Activated CD4-positive, CD25-positive, alpha-beta regulatory T cell treated with anti-CD3 and anti-CD28 coated beads, Interleukin-2, amount 50 U/mL, for 72 hours (primary cell): ENCODE data around the gene MGST3.
"Not testable (repeated sequence)": the region's sequence is repeated elsewhere in the genome, so short reads cannot be mapped to it uniquely, and the experiment has no call there.

ENCODE experiments used
- DNase-seq: peaks from one replicate; pipeline ENCODE4 v3.0.0; 2021

MGST3 gene

GRCh38 chr1:165629848-165630628 lies 996 bp upstream of the MGST3 start:
- no peak for DNase-seq

DNA sequence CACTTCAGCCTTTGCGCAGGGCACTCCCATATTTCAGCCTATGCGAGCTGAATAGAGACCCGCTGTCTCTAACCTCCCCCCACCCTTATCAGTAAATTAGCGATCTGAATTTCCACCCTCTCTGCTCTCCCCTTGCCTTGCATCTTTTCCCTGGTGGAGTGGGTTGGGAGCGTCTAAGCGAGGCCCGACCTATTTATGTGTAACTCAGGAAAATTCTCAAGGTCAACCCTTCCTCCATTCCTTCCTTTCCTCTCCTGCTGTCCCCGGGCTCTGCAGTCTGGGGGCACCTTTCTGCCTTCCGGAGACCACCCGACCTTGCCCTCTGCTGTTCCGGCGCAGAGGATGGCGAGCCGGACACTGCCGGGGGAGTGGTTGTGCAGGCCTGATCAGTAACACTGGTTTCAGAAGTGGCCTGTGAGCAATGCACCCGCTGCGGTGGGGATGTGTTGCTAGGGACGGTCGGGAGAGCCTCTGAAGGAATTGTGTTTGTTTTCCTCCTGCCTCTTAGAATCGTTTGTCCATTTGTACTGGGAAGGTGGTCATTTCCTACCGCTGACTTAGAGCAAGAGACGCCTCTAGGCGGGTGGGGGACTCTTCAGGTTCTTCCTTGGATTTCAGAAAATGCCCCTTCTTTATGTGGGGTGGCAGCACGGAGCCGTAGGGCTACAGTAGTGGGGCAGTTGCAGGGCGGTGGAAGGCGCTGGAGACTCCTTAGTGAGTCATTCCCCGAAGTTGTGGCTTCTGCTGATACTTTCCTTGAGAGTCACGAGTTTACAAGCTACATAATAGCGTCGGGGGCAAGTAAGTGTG lies 513 bp downstream of the MGST3 start:
- DNase-seq: peak; percentile 45

DNA sequence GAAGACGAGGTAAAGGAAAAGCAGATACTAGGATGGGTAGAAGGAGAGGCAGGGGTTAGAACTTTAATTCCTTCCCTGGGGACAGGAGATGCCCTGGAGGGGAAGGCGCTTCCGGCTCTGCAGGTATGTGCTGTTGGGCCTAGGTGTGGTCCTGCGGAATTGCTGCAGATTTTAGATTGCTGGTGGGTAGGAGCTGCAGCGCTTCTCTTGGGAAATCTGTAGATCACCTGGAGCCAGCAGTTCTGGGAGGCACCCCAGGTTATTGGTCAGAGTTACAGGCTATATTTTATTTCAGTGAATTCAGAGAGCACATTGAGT lies 1.1 kb downstream of the MGST3 start:
- no peak for DNase-seq

- DNase-seq: no peak
These were observed 1.5 kb downstream of the MGST3 start for GRCh38 chr1:165632491-165632890.

DNA sequence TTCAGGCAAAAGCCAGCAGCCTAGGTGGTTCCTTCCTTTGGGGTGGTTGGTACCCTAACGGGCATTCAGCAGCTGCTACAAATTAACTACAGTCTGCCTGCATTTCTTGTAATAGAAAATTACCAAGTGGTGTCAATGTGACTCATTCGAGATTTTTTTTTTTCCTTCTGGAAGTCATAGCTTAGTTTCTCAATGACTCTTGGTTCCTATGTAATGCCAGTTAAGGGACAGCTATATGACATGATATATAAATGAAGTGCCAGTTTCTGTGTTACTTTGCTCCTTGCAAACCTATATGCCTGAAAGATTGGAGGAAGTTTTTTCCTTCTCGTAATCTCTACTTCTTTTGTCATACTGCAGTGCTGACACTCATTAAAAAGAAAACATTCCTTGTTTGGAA lies 2.6 kb downstream of the MGST3 start:
- no peak for DNase-seq

- no peak for DNase-seq
These were observed 3.3 kb downstream of the MGST3 start for GRCh38 chr1:165634154-165634921.

- DNase-seq: no peak
These were observed 4.3 kb downstream of the MGST3 start for GRCh38 chr1:165635329-165635728.

GRCh38 chr1:165635823-165636222 lies 4.8 kb downstream of the MGST3 start:
- no peak for DNase-seq

- no peak for DNase-seq
These were observed 6.4 kb downstream of the MGST3 start for GRCh38 chr1:165637427-165637826.

- not testable (repeated sequence) for DNase-seq
These were observed 7.2 kb downstream of the MGST3 start for GRCh38 chr1:165638211-165638610.

DNA sequence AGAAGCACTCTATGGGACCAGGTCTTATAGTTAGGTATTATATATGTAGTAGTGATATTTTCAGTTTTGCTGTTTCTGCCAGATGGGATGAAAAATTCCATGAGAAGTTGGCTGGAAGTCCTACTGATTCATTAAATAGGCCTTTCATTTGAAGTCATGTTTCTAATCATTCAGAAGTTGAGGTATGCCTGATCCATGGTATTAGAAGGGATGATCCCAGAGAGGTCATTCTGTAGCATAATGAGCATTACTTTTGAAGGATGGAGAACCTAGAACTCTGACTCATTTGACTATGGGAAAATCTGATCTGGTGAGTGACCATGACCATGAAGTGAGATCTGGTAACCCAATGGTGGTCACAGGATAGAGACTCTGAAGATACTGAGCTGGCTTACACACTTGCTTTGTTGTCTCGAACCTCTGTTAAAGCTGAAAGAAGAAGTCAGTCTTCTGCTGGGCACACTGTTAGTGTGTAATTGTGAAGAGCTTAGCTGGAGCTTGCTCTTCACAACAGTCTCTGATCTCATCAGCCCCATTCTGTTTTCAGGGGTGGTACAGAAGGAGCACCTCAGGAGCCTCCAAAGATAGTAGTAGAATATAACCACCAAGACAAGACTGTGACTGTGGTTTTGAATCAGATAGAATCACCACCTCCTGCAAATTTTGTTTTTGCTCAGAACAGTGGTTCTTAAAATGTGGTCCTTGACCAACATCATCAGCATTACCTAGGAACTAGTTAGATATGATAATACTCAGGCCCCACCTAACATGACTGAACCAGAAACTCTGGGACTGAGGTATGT lies 9.0 kb downstream of the MGST3 start:
- no peak for DNase-seq

DNA sequence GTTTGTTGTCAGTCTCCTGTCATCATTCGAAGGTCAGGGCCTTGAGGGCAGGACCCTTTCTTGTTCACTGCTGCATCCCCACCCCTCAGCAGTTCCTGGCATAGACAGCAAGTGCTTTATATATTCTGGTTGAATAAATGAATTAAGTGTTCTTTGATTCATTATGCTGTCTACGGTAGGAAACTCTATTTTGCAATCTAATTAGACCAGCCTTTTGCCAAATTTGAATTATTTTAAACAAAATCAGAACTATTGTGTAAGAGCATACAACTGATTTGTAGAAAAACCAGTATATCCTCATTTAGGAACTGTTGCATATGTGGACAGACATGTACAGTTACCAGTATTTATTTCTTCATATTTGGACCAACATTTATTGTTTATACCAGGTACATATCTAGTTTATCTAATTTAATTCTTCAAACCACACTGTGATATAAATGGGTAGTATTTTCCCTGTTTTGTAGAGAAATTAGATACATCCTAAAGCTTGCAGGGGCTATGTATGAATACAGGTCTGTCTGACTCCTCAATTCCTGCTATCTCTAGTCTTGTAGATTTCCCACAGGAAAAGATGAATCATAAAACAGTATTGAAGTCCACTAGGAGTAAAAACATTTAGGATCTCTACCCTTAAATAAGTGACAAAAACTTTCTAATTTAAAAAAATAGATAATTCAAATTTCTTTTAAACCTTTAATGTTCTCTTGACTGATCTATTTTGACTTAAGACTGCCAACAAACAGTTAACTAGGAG lies 10.4 kb downstream of the MGST3 start:
- no peak for DNase-seq

GRCh38 chr1:165644064-165644735 lies 13.2 kb downstream of the MGST3 start:
- no peak for DNase-seq

GRCh38 chr1:165645654-165646366 lies 14.8 kb downstream of the MGST3 start:
- DNase-seq: no peak

DNA sequence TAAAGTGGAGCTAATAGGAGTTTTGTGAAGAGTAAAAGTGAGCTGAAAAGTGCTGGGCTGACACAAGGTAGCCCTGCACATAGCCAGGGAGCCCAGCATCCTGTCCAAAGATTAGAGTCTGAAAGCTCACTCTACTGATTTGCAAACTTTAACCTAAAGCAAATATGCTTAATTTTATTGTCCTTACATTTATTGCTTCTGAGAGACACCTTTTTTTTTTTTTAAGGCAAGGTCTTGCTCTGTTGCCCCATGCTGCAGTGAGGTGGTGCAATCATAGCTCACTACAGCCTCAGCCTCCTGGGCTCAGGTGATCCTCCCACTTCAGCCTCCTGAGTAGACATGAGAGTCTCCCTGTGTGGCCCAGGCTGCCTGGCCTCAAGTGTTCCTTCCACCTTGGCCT lies 16.5 kb downstream of the MGST3 start:
- DNase-seq: no peak

GRCh38 chr1:165647970-165648369 lies 16.9 kb downstream of the MGST3 start:
- DNase-seq: no peak

- no peak for DNase-seq
These were observed 18.0 kb downstream of the MGST3 start for GRCh38 chr1:165648919-165649572.

- no peak for DNase-seq
These were observed 20.1 kb downstream of the MGST3 start for GRCh38 chr1:165650981-165651625.

- not testable (repeated sequence) for DNase-seq
These were observed 27.9 kb downstream of the MGST3 start for GRCh38 chr1:165658766-165659580.
